HG03108 (cell line): Measurements from ENCODE around the gene ISG20L2.

Experiments used
- ATAC-seq: cut with Tn5 transposase; IDR thresholded peaks from one replicate; pipeline ENCODE4 v1.9.1; 2021; ENCODE audit warnings: moderate library complexity; ENCODE audit not compliant: unreplicated experiment

Gene ISG20L2

GRCh38 chr1:156755527-156755950, 27.0 kb upstream of the ISG20L2 start:
- ATAC-seq, result no peak

GRCh38 chr1:156754219-156754618, 25.7 kb upstream of the ISG20L2 start:
- ATAC-seq, result no peak

GRCh38 chr1:156752843-156753482, 24.4 kb upstream of the ISG20L2 start:
- no peak for ATAC-seq

- ATAC-seq, result peak; percentile 62
These were observed 23.4 kb upstream of the ISG20L2 start for GRCh38 chr1:156751757-156752481.

GRCh38 chr1:156751451-156751756, 22.8 kb upstream of the ISG20L2 start, which contains the start of gene HDGF:
Gene HDGF (minus strand): TSS chr1:156751675. CDS start chr1:156751429, 246 bp downstream.
- ATAC-seq, result peak; percentile 1

- peak; percentile 2 for ATAC-seq
These were observed 22.3 kb upstream of the ISG20L2 start for GRCh38 chr1:156750711-156751450.

GRCh38 chr1:156750191-156750672, 21.7 kb upstream of the ISG20L2 start:
- ATAC-seq, result no peak

GRCh38 chr1:156749419-156750118, 21.0 kb upstream of the ISG20L2 start:
- ATAC-seq, result no peak

GRCh38 chr1:156748670-156749418, 20.3 kb upstream of the ISG20L2 start:
- no peak for ATAC-seq

- ATAC-seq, result no peak
These were observed 19.4 kb upstream of the ISG20L2 start for GRCh38 chr1:156747742-156748669.

- ATAC-seq, result no peak
These were observed 18.4 kb upstream of the ISG20L2 start for GRCh38 chr1:156746728-156747631.

GRCh38 chr1:156746406-156746727, 17.8 kb upstream of the ISG20L2 start:
- ATAC-seq, result no peak

GRCh38 chr1:156745881-156746280, 17.3 kb upstream of the ISG20L2 start:
- no peak for ATAC-seq

- ATAC-seq, result no peak
These were observed 16.3 kb upstream of the ISG20L2 start for GRCh38 chr1:156744786-156745419.

GRCh38 chr1:156744344-156744743, 15.8 kb upstream of the ISG20L2 start:
- no peak for ATAC-seq

- no peak for ATAC-seq
These were observed 15.1 kb upstream of the ISG20L2 start for GRCh38 chr1:156743367-156744302.

- no peak for ATAC-seq
These were observed 14.2 kb upstream of the ISG20L2 start for GRCh38 chr1:156742801-156743200.
